Measurements from ENCODE around the gene PDZRN3. TPM values are rescaled to one million over a fixed set of nuclear protein-coding genes. Genes with fewer than 3 reads are reported as not detected.

Gene PDZRN3
- total RNA-seq, 1 experiment from 2014 or later, result 5.9 TPM

- H3K4me2 ChIP-seq (ENCODE audit: insufficient read depth, insufficient read length, low read length), result no peak overlapping the region
- H4K20me1 ChIP-seq (ENCODE audit: control insufficient read depth, insufficient read depth, insufficient read length), result no peaks in the 10 kb centered on the region
- H4K91ac ChIP-seq (ENCODE audit: insufficient read length, low read depth, low read length), result no peak overlapping the region
- no peak overlapping the region for H2AFZ ChIP-seq (ENCODE audit: low read length)
- no peaks in the 10 kb centered on the region for H3K9me3 Mint-ChIP-seq
- peaks cover 3% of the 10 kb centered on the region for H3K79me1 ChIP-seq (ENCODE audit: insufficient read depth, low read depth, low read length, poor library complexity, severe bottlenecking)
- no peak overlapping the region for H2BK120ac ChIP-seq (ENCODE audit: low read depth, low read length, poor library complexity, severe bottlenecking)
- H3K27me3 Mint-ChIP-seq (ENCODE audit: low read depth), result peaks cover 22% of the 10 kb centered on the region
- H3K4me1 Mint-ChIP-seq, result peaks cover 20 to 21% of the 10 kb centered on the region in 2 experiments
- no peak overlapping the region for H4K5ac ChIP-seq (ENCODE audit: insufficient read length, low read depth, low read length)
- H3K9ac ChIP-seq (ENCODE audit: extremely low read depth, insufficient read length, low read length), result no peak overlapping the region
- H3T11ph ChIP-seq (ENCODE audit: low read length), result no peak overlapping the region
- H3K23me2 ChIP-seq (ENCODE audit: insufficient read length, low read depth, low read length, poor library complexity, severe bottlenecking), result no peaks in the 10 kb centered on the region
- no peak overlapping the region for H3K27ac Mint-ChIP-seq
- H2AK5ac ChIP-seq (ENCODE audit: insufficient read length, low read length), result no peak overlapping the region
- no peak overlapping the region for H4K8ac ChIP-seq (replicated peaks; ENCODE audit: insufficient read length, low read depth, low read length)
- H2BK12ac ChIP-seq (ENCODE audit: insufficient read length, low read depth, low read length), result no peak overlapping the region
- H3K4ac ChIP-seq (ENCODE audit: low read depth, low read length), result no peak overlapping the region
- H3K14ac ChIP-seq (ENCODE audit: insufficient read depth, low read length), result no peak overlapping the region
- no peak overlapping the region; a peak in 1 of 5 replicates for H3K4me3 Mint-ChIP-seq
- peaks cover 0 to 13% (median 2%) of the 10 kb centered on the region in 3 experiments; a peak in 2 of 7 replicates for H3K36me3 Mint-ChIP-seq (ENCODE audit: insufficient read depth in 1 of 3, low read depth in 3 of 3)
- H3K23ac ChIP-seq (ENCODE audit: insufficient read length, low read depth, low read length), result no peak overlapping the region
- H2BK20ac ChIP-seq (ENCODE audit: low read depth, low read length, poor library complexity, severe bottlenecking), result no peak overlapping the region
- no peak overlapping the region for H3K56ac ChIP-seq (ENCODE audit: insufficient read length, low read depth, low read length)
- H3K27me3 ChIP-seq (ENCODE audit: insufficient read depth, low read length), result no peaks in the 10 kb centered on the region; the same call in 1 of the 2 replicates
- no peak for DNase-seq
- H3K9me3 ChIP-seq (ENCODE audit: control insufficient read depth, low read depth, low read length), result no peaks in the 10 kb centered on the region
- H3K18ac ChIP-seq (ENCODE audit: insufficient read length, low read depth, low read length), result no peak overlapping the region
- no peak for TF ChIP-seq CTCF (conservative IDR thresholded peaks at IDR 0.05)
- H3K27ac ChIP-seq (ENCODE audit: insufficient read length, low read depth, low read length), result no peak overlapping the region
- no peak overlapping the region for H2BK15ac ChIP-seq (ENCODE audit: low read depth, low read length)
- no peaks in the 10 kb centered on the region for H3K79me2 ChIP-seq (ENCODE audit: insufficient read depth, low read length)
- WGBS (ENCODE audit: extremely low coverage, insufficient read length, low lambda C conversion rate), result no CpG with 5 or more reads among the region's 4 CpGs
- H2BK5ac ChIP-seq (ENCODE audit: insufficient read length, low read length), result no peak overlapping the region
- no peaks in the 10 kb centered on the region for H3K4me1 ChIP-seq (ENCODE audit: insufficient read depth, low read length)
Observed at GRCh38 chr3:73586190-73586589, 38.6 kb downstream of the PDZRN3 start.

All from H9 (cell line).